RWPE2 (cell line): Measurements from ENCODE around the gene NELFB.

Experiments
- ATAC-seq: fragments of 200-7000 bp; cut with Tn5 transposase; 3 replicates; pipeline ENCODE4 v1.9.1; 2021; ENCODE audit warnings: low read depth
- DNase-seq: peaks from one replicate; pipeline ENCODE4 v3.0.0-alpha.2; 2020; ENCODE audit warnings: low spot score
- H3K27ac ChIP-seq: fragments of 450-650 bp; 2 replicates; pipeline ENCODE4 v1.5.1; 2017; ENCODE audit warnings: mild to moderate bottlenecking; ENCODE audit not compliant: poor library complexity, severe bottlenecking
- H3K27me3 ChIP-seq: fragments of 250-450 bp; sonication (Bioruptor Pico); 2 replicates; pipeline ENCODE4 v1.5.1; 2021; ENCODE audit warnings: mild to moderate bottlenecking, moderate library complexity; ENCODE audit not compliant: insufficient read depth, poor library complexity, severe bottlenecking
- H3K36me3 ChIP-seq: fragments of 250-450 bp; sonication (Bioruptor Pico); 2 replicates; pipeline ENCODE4 v1.5.1; 2020; ENCODE audit warnings: low read depth, mild to moderate bottlenecking, moderate library complexity
- H3K4me1 ChIP-seq: fragments of 250-450 bp; sonication (Bioruptor Pico); 2 replicates; pipeline ENCODE4 v1.5.1; 2021; ENCODE audit warnings: mild to moderate bottlenecking, moderate library complexity; ENCODE audit not compliant: insufficient read depth, poor library complexity, severe bottlenecking
- H3K4me3 ChIP-seq: fragments of 250-450 bp; sonication (Bioruptor Pico); 2 replicates; pipeline ENCODE4 v1.5.1; 2021; ENCODE audit warnings: mild to moderate bottlenecking, moderate library complexity; ENCODE audit not compliant: severe bottlenecking
- H3K9me3 ChIP-seq: fragments of 250-450 bp; sonication (Bioruptor Pico); 2 replicates; pipeline ENCODE4 v1.5.1; 2021; ENCODE audit warnings: mild to moderate bottlenecking, moderate library complexity; ENCODE audit not compliant: severe bottlenecking
- CTCF ChIP-seq: fragments of 450-650 bp; IDR thresholded peaks from one replicate; pipeline ENCODE4 v1.5.1; 2017; ENCODE audit warnings: mild to moderate bottlenecking, moderate library complexity; ENCODE audit not compliant: poor library complexity, severe bottlenecking

The NELFB gene

DNA sequence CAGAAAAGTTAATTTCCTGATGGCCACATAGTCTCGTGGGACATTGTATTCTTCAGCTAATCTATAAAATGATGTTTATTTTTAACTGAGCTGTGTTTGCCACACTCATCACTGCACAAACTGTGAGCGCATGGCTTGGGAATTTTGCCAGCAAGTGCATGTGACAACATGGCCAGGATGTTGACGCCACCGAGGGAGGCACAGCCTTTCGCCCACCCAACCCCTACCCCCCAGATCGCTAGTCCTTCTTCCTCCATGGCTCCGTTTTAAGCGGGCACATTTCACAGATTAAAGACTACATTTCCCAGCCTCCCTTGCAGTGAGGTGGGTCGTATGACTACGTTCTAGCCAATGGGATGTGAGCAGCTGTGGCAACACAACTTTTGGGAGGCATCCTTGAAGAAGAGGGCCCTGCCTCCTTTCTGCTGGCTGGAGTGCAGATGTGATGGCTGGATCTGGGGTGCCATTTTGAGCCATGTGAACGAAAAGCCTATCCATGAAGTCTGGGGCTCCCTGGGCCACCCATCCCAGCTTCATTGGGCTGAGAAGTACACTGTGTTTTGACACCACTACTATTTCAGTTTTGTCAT lies 39.1 kb downstream of the NELFB start:
- Histone ChIP-seq H3K27me3 (no peaks in the 10 kb centered on the region), H3K27ac (no peak overlapping the region), H3K36me3 (no peaks in the 10 kb centered on the region), H3K9me3 (no peaks in the 10 kb centered on the region), H3K4me3 (no peak overlapping the region), H3K4me1 (no peaks in the 10 kb centered on the region)
- DNase-seq (no peak), ATAC-seq (peak; percentile 59; the same call in 2 of the 3 replicates)
- TF ChIP-seq CTCF = no peak

GRCh38 chr9:137294681-137295237 lies 39.6 kb downstream of the NELFB start:
- TF ChIP-seq CTCF = no peak
- H3K4me1 ChIP-seq = peaks cover 2% of the 10 kb centered on the region
- no peak overlapping the region for H3K27ac ChIP-seq
- no peaks in the 10 kb centered on the region for H3K36me3 ChIP-seq
- no peaks in the 10 kb centered on the region for H3K9me3 ChIP-seq
- no peaks in the 10 kb centered on the region for H3K27me3 ChIP-seq
- ATAC-seq (no peak), DNase-seq (no peak)
- H3K4me3 ChIP-seq = no peak overlapping the region

- Histone ChIP-seq H3K4me3 (peak overlapping the region; percentile 52), H3K27ac (no peak overlapping the region), H3K4me1 (peaks cover 7% of the 10 kb centered on the region), H3K27me3 (peaks cover 4% of the 10 kb centered on the region), H3K36me3 (no peaks in the 10 kb centered on the region), H3K9me3 (no peaks in the 10 kb centered on the region)
- DNase-seq (no peak), ATAC-seq (peak; percentile 56)
- peak; percentile 89 for TF ChIP-seq CTCF
Observed at GRCh38 chr9:137295238-137295811, 40.2 kb downstream of the NELFB start.

- TF ChIP-seq CTCF = no peak
- Histone ChIP-seq H3K27me3 (peaks cover 4% of the 10 kb centered on the region), H3K27ac (no peak overlapping the region), H3K9me3 (no peaks in the 10 kb centered on the region), H3K4me1 (peaks cover 7% of the 10 kb centered on the region), H3K4me3 (peak overlapping the region; percentile 52), H3K36me3 (no peaks in the 10 kb centered on the region)
- ATAC-seq (no peak), DNase-seq (no peak)
Observed at GRCh38 chr9:137295849-137296669, 40.9 kb downstream of the NELFB start.
